Pancreas (tissue), 10 donors: ENCODE results near the gene CTDP1. TPM values are rescaled to one million over a fixed set of nuclear protein-coding genes. Genes with fewer than 3 reads are reported as not detected.

Experiments
- ATAC-seq, 4 donors: fragments of 200-7000 bp; cut with Tn5 transposase; one replicate each; pipeline versions ENCODE4 v1.8.0 to v1.9.1; 2020; ENCODE audit warnings: mild to moderate bottlenecking in 4 of 4, moderate library complexity in 4 of 4
- DNase-seq, 6 donors: peaks; one replicate each; pipeline ENCODE4 v3.0.0-alpha.2; 2020
- FAIRE-seq: peaks from 2 replicates; lab custom pipeline; 2012; peaks lifted over from hg19 to GRCh38; lab: Jason Lieb, UNC
- H3K27ac ChIP-seq, 4 donors: fragments of 200-600 bp; sonication (generic); 1 replicate in 3 of 4; 2 replicates in 1 of 4; pipeline versions ENCODE4 v1.5.0 to v1.8.0; 2020
- H3K27me3 ChIP-seq, 4 donors: fragments of 200-600 bp; one replicate each; pipeline ENCODE4 v1.8.0; 2021
- H3K36me3 ChIP-seq, 3 donors: fragments of 200-600 bp; sonication (generic) in 1 of 3; one replicate each; pipeline versions ENCODE4 v1.5.0 to v1.8.0; 2020 to 2021
- H3K4me1 ChIP-seq, 3 donors: fragments of 200-600 bp; one replicate each; pipeline ENCODE4 v1.8.0; 2021
- H3K4me3 ChIP-seq, 4 donors: fragments of 200-600 bp; sonication (generic) in 2 of 4; one replicate each; pipeline versions ENCODE4 v1.5.0 to v1.8.0; 2020 to 2021
- H3K9me3 ChIP-seq, 4 donors: fragments of 200-600 bp; one replicate each; pipeline ENCODE4 v1.8.0; 2021
- WGBS, 2 donors: extraction: QIAGEN DNeasy Blood & Tissue Kit; methylation state at CpG; one replicate each; pipeline ENCODE4 v1.1.7; 2013; 5-methylcytosine and 5-hydroxymethylcytosine counted together
- intact Hi-C, 3 donors: fragments of 100-400 bp; cut with DNase I; formaldehyde crosslinking; loops; one replicate each; pipeline versions ENCODE4 v1.11.1 to v1.14.2; 2022
- polyA plus RNA-seq, 2 donors: library from polyadenylated mRNA; stranded (reverse); fragments of 200-250 nt; gene quantifications; one replicate each; pipeline ENCODE4 v1.2.3, GENCODE V29; 2013
- total RNA-seq, 6 donors: library from RNA; stranded (reverse); fragmentation: NEBNext Ultra II Directional in 4 of 6; extraction: Animal tissue kit (Norgen Biotek cat#: 25700) in 4 of 6; gene quantifications; one replicate each; pipeline versions ENCODE4 v1.2.1 to v1.2.4, GENCODE V29; 2021 to 2023
- TF ChIP-seq, protein P1 (sequence below), 4 donors: fragments of 200-600 bp; sonication (generic) in 3 of 4; IDR thresholded peaks; one replicate each; pipeline versions ENCODE4 v1.5.0 to v1.8.0; 2021; ENCODE audit warnings: antibody characterized with exemption in 4 of 4
- donor health status: healthy with polysubstance abuse.
- donor health status: DM: no; HTN: no; CAD: no; lungs with moderate emphysema.
- donor health status: DM: no; HTN: no; CAD: no.
- donor health status: control.
- donor health status: control.
- donor health status: Bipolar disorder and iron deficiency.
- donor health status: DM: yes; HTN: yes; CAD: no.
- donor health status: DM: no; HTN: no; CAD: no.
- donor health status: DM: no; HTN: no; CAD: no.
- donor health status: DM: yes; HTN: yes; CAD: no.

Gene CTDP1
- total and polyA plus RNA-seq, 8 donors = 9.8 to 14.4 (median 10.5) TPM

DNA sequence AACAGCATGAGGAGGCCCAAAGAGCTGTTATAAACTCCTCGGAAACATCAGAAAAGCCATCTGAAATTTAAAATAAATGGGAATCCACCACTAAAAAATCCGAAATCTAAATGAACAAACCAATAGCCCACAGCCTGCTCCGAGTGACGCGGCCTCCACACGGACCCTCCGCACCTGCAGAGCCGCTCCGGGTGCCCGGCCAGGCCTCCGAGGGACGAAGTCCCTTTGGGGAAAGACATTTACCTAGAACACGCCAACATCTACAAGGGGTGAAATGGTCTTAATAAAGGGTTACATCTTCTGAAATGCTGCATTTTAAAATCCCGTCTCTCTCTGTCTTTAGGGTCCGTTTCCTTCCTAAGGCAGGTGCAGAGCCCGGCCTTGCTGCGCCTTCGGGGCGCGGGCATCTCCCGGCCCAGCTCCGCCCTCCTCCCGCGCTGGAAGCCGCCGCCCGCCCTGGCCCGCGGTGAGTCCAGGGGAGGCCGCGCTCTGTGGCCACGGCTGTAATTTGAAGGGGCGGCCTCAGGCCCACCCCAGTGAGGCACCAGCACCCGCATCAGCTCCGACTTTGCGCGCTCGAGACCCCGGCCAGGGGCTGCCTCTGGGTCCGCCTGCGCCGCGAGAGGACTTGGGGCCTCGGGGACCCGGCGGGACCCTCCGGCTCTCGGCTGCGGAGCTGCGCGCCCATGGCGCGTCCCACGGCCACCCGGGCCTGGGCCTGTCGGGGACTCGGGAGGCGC, 42.3 kb upstream of the CTDP1 start:
- peak in 1 of 6 donors; percentile 28 for DNase-seq
- no peaks in the 10 kb centered on the region for H3K4me1 ChIP-seq
- no peaks in the 10 kb centered on the region for H3K36me3 ChIP-seq
- TF ChIP-seq, protein P1, sequence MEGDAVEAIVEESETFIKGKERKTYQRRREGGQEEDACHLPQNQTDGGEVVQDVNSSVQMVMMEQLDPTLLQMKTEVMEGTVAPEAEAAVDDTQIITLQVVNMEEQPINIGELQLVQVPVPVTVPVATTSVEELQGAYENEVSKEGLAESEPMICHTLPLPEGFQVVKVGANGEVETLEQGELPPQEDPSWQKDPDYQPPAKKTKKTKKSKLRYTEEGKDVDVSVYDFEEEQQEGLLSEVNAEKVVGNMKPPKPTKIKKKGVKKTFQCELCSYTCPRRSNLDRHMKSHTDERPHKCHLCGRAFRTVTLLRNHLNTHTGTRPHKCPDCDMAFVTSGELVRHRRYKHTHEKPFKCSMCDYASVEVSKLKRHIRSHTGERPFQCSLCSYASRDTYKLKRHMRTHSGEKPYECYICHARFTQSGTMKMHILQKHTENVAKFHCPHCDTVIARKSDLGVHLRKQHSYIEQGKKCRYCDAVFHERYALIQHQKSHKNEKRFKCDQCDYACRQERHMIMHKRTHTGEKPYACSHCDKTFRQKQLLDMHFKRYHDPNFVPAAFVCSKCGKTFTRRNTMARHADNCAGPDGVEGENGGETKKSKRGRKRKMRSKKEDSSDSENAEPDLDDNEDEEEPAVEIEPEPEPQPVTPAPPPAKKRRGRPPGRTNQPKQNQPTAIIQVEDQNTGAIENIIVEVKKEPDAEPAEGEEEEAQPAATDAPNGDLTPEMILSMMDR (IDR thresholded peaks at IDR 0.05) = no peak
- no peaks in the 10 kb centered on the region for H3K9me3 ChIP-seq
- ATAC-seq = no peak
- peaks cover 0 to 7% (median 0%) of the 10 kb centered on the region in 4 donors for H3K27me3 ChIP-seq
- H3K4me3 ChIP-seq = no peak overlapping the region
- no peak overlapping the region for H3K27ac ChIP-seq
- no peak for FAIRE-seq
- 20 to 23% methylated on average over 51 to 58 of the region's 58 CpGs for WGBS, 2 donors
- intact Hi-C loops = no loop called here

DNA sequence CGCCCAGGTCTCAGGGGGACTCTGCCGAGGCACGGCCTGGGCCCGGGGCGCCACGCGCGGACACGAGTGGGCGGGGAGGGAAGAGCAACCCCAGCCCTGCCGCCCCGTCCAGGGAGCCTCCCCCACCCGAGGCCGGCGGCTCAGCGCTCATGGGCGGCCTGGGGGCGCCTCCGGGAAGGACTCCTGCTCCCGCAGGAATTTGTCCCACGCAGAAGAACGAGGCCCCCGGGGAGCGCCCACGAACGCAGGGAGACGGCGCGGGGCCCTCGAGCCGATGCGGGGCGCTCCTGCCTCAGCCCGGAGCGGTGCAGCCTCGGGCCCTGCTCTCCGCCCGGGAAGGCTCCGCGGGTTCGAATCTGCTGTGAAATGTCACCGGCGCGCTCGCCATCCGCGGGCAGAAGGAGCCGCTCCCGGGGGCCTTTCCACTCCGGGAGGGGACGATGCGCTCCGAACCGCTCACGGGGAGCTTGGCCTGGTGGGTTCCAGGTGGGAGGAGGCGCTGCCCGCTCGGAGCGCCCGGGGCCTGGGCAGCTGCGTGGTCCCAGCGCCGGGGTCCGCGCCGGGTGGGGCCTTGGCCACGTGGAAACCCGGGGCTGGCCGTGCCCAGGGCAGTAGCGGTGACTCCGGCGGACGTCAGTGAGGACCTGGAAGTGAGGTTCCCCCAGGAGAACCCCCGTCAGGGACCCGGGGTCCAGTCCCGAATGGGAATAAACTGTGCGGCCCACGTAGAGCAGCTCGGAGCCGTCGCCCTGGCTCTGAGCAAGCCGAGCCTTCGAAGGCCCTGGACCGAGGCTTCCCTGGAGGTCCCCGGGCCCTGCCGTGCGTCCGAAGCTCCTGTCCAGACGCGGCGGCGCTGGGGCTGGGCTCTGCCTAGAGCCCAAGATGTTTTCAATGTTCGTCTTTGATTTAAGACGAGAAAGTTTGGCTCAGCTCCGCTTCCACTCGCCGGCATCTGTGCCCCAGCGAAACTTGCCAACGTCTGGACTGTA, 41.4 kb upstream of the CTDP1 start:
- ATAC-seq = no peak
- Histone ChIP-seq H3K4me1 (no peaks in the 10 kb centered on the region), H3K9me3 (no peaks in the 10 kb centered on the region), H3K27me3 (peaks cover 0 to 7% (median 0%) of the 10 kb centered on the region in 4 donors), H3K4me3 (no peak overlapping the region), H3K27ac (no peak overlapping the region), H3K36me3 (no peaks in the 10 kb centered on the region)
- FAIRE-seq = no peak
- intact Hi-C loops = no loop called here
- TF ChIP-seq, protein P1 (IDR thresholded peaks at IDR 0.05) = no peak
- 37 to 42% methylated on average over 72 to 99 of the region's 99 CpGs for WGBS, 2 donors
- peak in 1 of 6 donors; percentile 67 for DNase-seq

DNA sequence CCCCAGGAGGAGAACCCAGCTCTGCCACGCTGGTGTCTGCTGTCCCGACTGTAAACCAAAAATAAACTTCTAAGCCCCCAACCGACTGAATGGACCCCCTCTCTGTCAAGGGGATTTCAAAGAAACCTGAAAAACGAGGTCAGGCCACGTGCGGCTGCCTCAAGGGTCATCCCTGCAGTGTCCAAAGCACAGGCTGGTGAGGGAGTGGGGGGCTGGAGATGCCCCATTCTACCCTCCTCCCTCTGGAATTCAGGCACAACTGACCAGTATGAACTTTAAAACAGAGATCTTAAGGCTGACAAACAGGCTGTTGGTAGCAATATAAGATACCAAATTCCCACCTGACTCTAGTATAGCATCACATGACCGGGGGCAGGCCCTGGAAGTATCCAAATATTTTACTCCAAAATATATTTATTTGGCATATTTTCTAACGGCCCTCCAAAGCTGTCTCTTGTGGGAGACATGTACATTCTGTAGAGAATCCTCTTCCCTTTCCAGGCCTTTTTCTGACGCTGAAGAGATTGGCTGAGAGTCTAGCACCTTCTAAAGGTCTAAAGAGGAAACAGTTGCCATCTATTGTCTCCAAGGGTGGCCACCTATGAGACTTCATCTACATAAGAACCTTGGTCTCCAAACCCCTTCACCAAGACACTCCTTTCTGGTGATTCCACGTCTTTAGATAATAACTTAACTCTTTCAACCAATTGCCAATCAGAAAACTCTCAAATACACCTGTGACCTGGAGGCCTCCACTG, 40.4 kb upstream of the CTDP1 start:
- TF ChIP-seq, protein P1 (IDR thresholded peaks at IDR 0.05) = no peak
- no peak for FAIRE-seq
- H3K27me3 ChIP-seq = peaks cover 0 to 7% (median 0%) of the 10 kb centered on the region in 4 donors

GRCh38 chr18:79640064-79640672, 39.4 kb upstream of the CTDP1 start:
- no peak for FAIRE-seq
- H3K27ac ChIP-seq = no peak overlapping the region
- H3K9me3 ChIP-seq = no peaks in the 10 kb centered on the region
- peaks cover 0 to 7% (median 0%) of the 10 kb centered on the region in 4 donors for H3K27me3 ChIP-seq
- intact Hi-C loops = loop anchor here in 2 of 3 donors (5.0 kb wide), 1 partner anchor 258 kb away; no protein-coding TSS in a partner anchor
- DNase-seq = peak in 1 of 6 donors; percentile 45
- no peak for ATAC-seq
- H3K36me3 ChIP-seq = no peaks in the 10 kb centered on the region
- H3K4me1 ChIP-seq = no peaks in the 10 kb centered on the region
- 67 to 80% methylated on average over 21 of the region's 21 CpGs for WGBS, 2 donors
- TF ChIP-seq, protein P1 (IDR thresholded peaks at IDR 0.05) = no peak
- no peak overlapping the region for H3K4me3 ChIP-seq

More for the DNA sequence above, 40.4 kb upstream of the CTDP1 start:
- intact Hi-C loops = no loop called here
- Histone ChIP-seq H3K4me3 (no peak overlapping the region), H3K36me3 (no peaks in the 10 kb centered on the region), H3K9me3 (no peaks in the 10 kb centered on the region), H3K27ac (no peak overlapping the region), H3K4me1 (no peaks in the 10 kb centered on the region)
- ATAC-seq = no peak
- 49 to 57% methylated on average over 10 of the region's 10 CpGs for WGBS, 2 donors
- no peak for DNase-seq
